Cardiac muscle cell (in vitro differentiated cells and primary cell): ENCODE results near the gene UNC93A. TPM values are rescaled to one million over a fixed set of nuclear protein-coding genes. Genes with fewer than 3 reads are reported as not detected.

Experiments used
- DNase-seq, 2 donors: peaks; one replicate each; pipeline versions ENCODE4 v3.0.0 to v3.0.0-alpha.2; 2010 to 2017; ENCODE audit warnings: low read depth in 1 of 2, low spot score in 1 of 2
- H3K27ac ChIP-seq: fragments of 200-600 bp; sonication (generic); 2 replicates; pipeline ENCODE4 v1.5.1; 2016
- H3K27me3 ChIP-seq: fragments of 200-600 bp; sonication (generic); 2 replicates; pipeline ENCODE4 v1.6.0; 2016; ENCODE audit warnings: control low read depth
- H3K36me3 ChIP-seq: fragments of 200-600 bp; sonication (generic); 2 replicates; pipeline ENCODE4 v1.5.1; 2016; ENCODE audit warnings: control low read depth
- H3K4me1 ChIP-seq: fragments of 200-600 bp; sonication (generic); 2 replicates; pipeline ENCODE4 v1.8.1; 2017; ENCODE audit warnings: low read depth, mild to moderate bottlenecking, mixed run types
- H3K4me3 ChIP-seq: fragments of 200-600 bp; sonication (generic); 2 replicates; pipeline ENCODE4 v1.5.1; 2016; ENCODE audit warnings: mild to moderate bottlenecking
- H3K9me3 ChIP-seq: fragments of 200-600 bp; sonication (generic); 2 replicates; pipeline ENCODE4 v1.5.1; 2017; ENCODE audit warnings: low read depth, mild to moderate bottlenecking, control low read depth
- CTCF ChIP-seq: IDR thresholded peaks from 2 replicates; pipeline ENCODE4 v1.5.1; 2012; ENCODE audit warnings: low read depth, mild to moderate bottlenecking, low read length
- polyA plus RNA-seq: library from polyadenylated mRNA; unstranded; fragments of >200 nt; fragmentation: Nextera tagmentation; extraction: Ambion mirVana; gene quantifications from 2 replicates; pipeline ENCODE4 v1.2.1, GENCODE V29; 2016
- total RNA-seq: library from RNA; depleted of rRNA; stranded (reverse); fragments of >200 nt; gene quantifications from 2 replicates; pipeline ENCODE4 v1.2.3, GENCODE V29; 2016

UNC93A gene
- total and polyA plus RNA-seq, 2 experiments from 2014 or later = not detected

- Histone ChIP-seq H3K4me3 (no peak overlapping the region), H3K27ac (no peak overlapping the region), H3K9me3 (no peaks in the 10 kb centered on the region), H3K4me1 (no peaks in the 10 kb centered on the region), H3K27me3 (no peaks in the 10 kb centered on the region), H3K36me3 (no peaks in the 10 kb centered on the region)
- TF ChIP-seq CTCF = no peak
- no peak for DNase-seq
Measured at GRCh38 chr6:167341665-167342655, 50.8 kb downstream of the UNC93A start.

GRCh38 chr6:167342879-167343610 lies 51.9 kb downstream of the UNC93A start:
- H3K27me3 ChIP-seq = no peaks in the 10 kb centered on the region
- no peak for TF ChIP-seq CTCF

GRCh38 chr6:167345348-167345747 lies 54.2 kb downstream of the UNC93A start:
- no peak for DNase-seq
- no peak overlapping the region for H3K4me3 ChIP-seq
- no peaks in the 10 kb centered on the region for H3K36me3 ChIP-seq
- TF ChIP-seq CTCF = no peak
- H3K27me3 ChIP-seq = peaks cover 8% of the 10 kb centered on the region
- H3K4me1 ChIP-seq = no peaks in the 10 kb centered on the region
- H3K27ac ChIP-seq = no peak overlapping the region
- no peaks in the 10 kb centered on the region for H3K9me3 ChIP-seq

More at GRCh38 chr6:167342879-167343610, 51.9 kb downstream of the UNC93A start:
- no peak for DNase-seq
- Histone ChIP-seq H3K9me3 (no peaks in the 10 kb centered on the region), H3K4me3 (no peak overlapping the region), H3K4me1 (no peaks in the 10 kb centered on the region), H3K27ac (no peak overlapping the region), H3K36me3 (no peaks in the 10 kb centered on the region)

GRCh38 chr6:167345960-167346359 lies 54.8 kb downstream of the UNC93A start:
- H3K4me1 ChIP-seq = no peaks in the 10 kb centered on the region
- no peak overlapping the region for H3K27ac ChIP-seq
- H3K36me3 ChIP-seq = no peaks in the 10 kb centered on the region
- H3K4me3 ChIP-seq = no peak overlapping the region
- H3K9me3 ChIP-seq = no peaks in the 10 kb centered on the region
- peaks cover 15% of the 10 kb centered on the region for H3K27me3 ChIP-seq
- TF ChIP-seq CTCF = no peak
- DNase-seq = no peak

GRCh38 chr6:167347226-167347625 lies 56.1 kb downstream of the UNC93A start:
- Histone ChIP-seq H3K4me1 (no peaks in the 10 kb centered on the region), H3K4me3 (no peak overlapping the region), H3K27me3 (peaks cover 16% of the 10 kb centered on the region), H3K27ac (no peak overlapping the region), H3K9me3 (no peaks in the 10 kb centered on the region), H3K36me3 (no peaks in the 10 kb centered on the region)
- no peak for TF ChIP-seq CTCF
- DNase-seq = no peak
